SK-N-SH (cell line): Measurements from ENCODE around the gene GALNT4.

ENCODE experiments used
- EP300 ChIP-seq, 2 experiments: IDR thresholded peaks; 2 replicates each; pipeline versions ENCODE4 v1.4.0 to v1.6.1; 2012; ENCODE audit warnings: borderline replicate concordance in 1 of 2, low read depth in 1 of 2, low read length in 1 of 2
- FOXM1 ChIP-seq: IDR thresholded peaks from 2 replicates; pipeline ENCODE4 v1.4.0; 2012; ENCODE audit warnings: low read depth, mild to moderate bottlenecking
- JUND ChIP-seq: IDR thresholded peaks from 2 replicates; pipeline ENCODE4 v1.4.0; 2012
- NRF1 ChIP-seq: IDR thresholded peaks from 2 replicates; pipeline ENCODE4 v1.6.1; 2012; ENCODE audit warnings: low read depth, mild to moderate bottlenecking, low read length
- POLR2AphosphoS5 ChIP-seq: IDR thresholded peaks from 2 replicates; pipeline ENCODE4 v1.6.1; 2012; ENCODE audit warnings: low read depth, low read length
- RCOR1 ChIP-seq: fragments of 150-350 bp; IDR thresholded peaks from 2 replicates; pipeline ENCODE4 v1.6.1; 2017; ENCODE audit warnings: antibody characterized with exemption, low read length
- SMC3 ChIP-seq: IDR thresholded peaks from 2 replicates; pipeline ENCODE4 v1.6.1; 2012; ENCODE audit warnings: low read depth, low read length, improper control_type of control experiment
- TF ChIP-seq, protein P1 (sequence below): fragments of 200-600 bp; sonication (generic); IDR thresholded peaks from 2 replicates; pipeline ENCODE4 v1.6.1; 2017; ENCODE audit warnings: antibody characterized with exemption, mild to moderate bottlenecking, moderate library complexity

DNA sequence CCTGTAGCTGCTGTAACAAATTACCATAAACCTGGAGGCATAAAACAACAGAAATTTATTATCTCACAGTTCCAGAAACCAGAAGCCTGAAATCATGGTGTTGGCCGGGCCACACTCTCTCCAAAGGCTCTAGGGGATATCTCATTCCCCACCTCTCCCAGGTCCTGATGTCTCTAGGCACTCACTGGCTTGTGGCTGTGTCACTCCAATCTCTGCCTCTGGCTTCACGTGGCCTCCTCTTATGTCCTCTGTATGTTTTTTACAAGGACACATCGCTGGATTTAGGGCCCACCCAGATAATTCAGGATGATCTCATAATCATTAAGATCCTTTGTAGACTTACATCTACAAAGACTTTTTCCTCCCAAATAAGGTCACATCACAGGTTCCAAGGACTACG, 8.0 kb downstream of the GALNT4 start:
- no peak for TF ChIP-seq EP300 (IDR thresholded peaks at IDR 0.05; ENCODE audit: borderline replicate concordance in 1 of 2, low read depth in 1 of 2, low read length in 1 of 2)
- TF ChIP-seq, protein P1, sequence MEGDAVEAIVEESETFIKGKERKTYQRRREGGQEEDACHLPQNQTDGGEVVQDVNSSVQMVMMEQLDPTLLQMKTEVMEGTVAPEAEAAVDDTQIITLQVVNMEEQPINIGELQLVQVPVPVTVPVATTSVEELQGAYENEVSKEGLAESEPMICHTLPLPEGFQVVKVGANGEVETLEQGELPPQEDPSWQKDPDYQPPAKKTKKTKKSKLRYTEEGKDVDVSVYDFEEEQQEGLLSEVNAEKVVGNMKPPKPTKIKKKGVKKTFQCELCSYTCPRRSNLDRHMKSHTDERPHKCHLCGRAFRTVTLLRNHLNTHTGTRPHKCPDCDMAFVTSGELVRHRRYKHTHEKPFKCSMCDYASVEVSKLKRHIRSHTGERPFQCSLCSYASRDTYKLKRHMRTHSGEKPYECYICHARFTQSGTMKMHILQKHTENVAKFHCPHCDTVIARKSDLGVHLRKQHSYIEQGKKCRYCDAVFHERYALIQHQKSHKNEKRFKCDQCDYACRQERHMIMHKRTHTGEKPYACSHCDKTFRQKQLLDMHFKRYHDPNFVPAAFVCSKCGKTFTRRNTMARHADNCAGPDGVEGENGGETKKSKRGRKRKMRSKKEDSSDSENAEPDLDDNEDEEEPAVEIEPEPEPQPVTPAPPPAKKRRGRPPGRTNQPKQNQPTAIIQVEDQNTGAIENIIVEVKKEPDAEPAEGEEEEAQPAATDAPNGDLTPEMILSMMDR: no peak
- no peak for TF ChIP-seq SMC3
- no peak for TF ChIP-seq JUND
- no peak for TF ChIP-seq POLR2AphosphoS5
- TF ChIP-seq RCOR1: no peak
- no peak for TF ChIP-seq NRF1
- no peak for TF ChIP-seq FOXM1
